ENCODE measurements around the gene TAF4. TPM values are rescaled to one million over a fixed set of nuclear protein-coding genes. Genes with fewer than 3 reads are reported as not detected.

TAF4 gene
- total RNA-seq, 4 donors from 2014 or later = 18.9 to 93.5 (median 31.0) TPM

DNA sequence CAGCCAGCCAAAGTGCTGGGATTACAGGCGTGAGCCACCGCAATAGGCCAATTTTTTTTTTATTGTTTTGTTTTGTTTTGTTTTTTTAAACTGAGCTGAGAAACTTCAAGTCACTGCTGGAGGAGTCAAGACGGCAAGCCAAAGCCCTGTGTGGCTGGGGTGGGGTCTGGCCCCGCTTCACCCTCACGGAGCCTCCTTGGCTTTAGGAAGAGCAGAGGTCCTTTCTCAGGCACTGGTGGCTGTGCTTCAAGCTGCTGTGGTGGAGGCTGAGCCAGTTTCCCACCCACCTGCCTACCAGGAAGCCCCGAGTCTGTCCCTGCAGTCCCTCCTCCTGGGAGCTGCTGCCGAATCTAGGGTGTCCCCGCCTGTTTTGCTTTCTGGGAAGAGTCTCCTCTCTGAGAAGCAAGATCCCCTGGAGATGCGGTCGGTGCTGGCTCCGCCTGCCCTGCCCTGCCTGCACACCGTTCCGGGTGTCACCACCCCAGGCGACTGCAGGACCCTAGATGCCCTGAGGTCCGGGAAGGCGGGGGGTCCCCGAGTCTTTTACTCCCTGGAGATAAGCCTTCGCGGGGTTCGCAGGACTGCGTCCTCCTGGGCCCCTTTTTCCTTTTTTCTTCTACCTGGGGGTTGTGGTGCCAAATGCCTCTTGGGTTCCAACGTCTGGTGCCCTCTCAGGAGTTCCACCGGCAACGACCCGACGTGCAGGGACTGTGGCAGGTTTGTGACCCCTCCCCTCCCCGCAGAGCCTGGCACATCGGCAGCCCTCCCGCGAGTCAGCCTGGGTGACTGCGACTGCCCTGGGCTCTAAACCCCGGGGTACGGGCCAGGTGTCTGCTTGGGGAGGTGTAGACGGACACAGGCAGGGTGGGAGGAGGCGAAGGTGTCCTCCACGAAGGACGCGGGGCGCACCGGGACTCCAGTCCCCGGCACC is 100.7 kb downstream of the TAF4 start:
- Histone ChIP-seq H3K4me3 (no peak overlapping the region), H3K27me3 (peaks cover 0 to 11% of the 10 kb centered on the region in 2 donors), H3K36me3 (no peaks in the 10 kb centered on the region), H3K4me1 (no peaks in the 10 kb centered on the region), H3K9me3 (no peaks in the 10 kb centered on the region), H3K27ac (no peak overlapping the region)
- DNase-seq = peak in 1 of 3 donors; percentile 37
- no peak for TF ChIP-seq POLR2A (IDR thresholded peaks at IDR 0.05)
- TF ChIP-seq, protein P1, sequence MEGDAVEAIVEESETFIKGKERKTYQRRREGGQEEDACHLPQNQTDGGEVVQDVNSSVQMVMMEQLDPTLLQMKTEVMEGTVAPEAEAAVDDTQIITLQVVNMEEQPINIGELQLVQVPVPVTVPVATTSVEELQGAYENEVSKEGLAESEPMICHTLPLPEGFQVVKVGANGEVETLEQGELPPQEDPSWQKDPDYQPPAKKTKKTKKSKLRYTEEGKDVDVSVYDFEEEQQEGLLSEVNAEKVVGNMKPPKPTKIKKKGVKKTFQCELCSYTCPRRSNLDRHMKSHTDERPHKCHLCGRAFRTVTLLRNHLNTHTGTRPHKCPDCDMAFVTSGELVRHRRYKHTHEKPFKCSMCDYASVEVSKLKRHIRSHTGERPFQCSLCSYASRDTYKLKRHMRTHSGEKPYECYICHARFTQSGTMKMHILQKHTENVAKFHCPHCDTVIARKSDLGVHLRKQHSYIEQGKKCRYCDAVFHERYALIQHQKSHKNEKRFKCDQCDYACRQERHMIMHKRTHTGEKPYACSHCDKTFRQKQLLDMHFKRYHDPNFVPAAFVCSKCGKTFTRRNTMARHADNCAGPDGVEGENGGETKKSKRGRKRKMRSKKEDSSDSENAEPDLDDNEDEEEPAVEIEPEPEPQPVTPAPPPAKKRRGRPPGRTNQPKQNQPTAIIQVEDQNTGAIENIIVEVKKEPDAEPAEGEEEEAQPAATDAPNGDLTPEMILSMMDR (IDR thresholded peaks at IDR 0.05) = no peak

DNA sequence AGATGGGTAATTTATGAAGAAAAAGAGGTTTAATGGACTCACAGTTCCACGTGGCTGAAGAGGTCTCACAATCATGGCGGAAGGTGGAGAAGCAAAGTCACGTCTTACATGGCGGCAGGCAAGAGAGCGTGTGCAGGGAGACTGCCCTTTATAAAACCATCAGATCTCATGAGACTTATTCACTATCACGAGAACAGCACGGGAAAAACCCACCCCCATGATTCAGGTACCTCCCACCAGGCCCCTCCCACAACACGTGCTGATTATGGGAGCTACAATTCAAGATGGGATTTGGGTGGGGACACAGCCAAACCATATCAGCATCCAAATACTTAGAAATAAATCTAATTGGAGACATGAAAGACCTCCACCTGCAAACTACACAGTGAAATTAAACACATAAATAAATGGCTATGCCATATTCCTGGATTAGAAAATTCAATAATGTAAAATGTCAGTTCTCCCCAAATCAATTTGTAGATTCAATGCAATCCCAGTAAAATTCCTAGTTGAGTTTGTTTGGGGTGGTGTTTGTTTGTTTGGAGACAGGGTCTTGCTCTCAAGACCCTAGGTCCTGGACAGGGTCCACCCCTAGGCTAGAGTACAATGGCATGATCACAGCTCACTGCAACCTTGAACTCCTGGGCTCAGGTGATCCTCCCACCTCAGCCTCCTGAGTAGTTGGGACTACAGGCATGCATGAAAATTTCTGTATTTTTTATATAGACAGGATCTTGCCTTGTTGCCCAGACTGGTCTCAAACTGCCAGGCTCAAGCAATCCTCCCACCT is 101.6 kb downstream of the TAF4 start:
- Histone ChIP-seq H3K27ac (no peak overlapping the region), H3K9me3 (no peaks in the 10 kb centered on the region), H3K27me3 (peaks cover 0 to 11% of the 10 kb centered on the region in 2 donors), H3K36me3 (no peaks in the 10 kb centered on the region), H3K4me3 (no peak overlapping the region), H3K4me1 (no peaks in the 10 kb centered on the region)
- DNase-seq = peak in 1 of 3 donors; percentile 7
- TF ChIP-seq, protein P1 (IDR thresholded peaks at IDR 0.05) = no peak
- TF ChIP-seq POLR2A (IDR thresholded peaks at IDR 0.05) = no peak

DNA sequence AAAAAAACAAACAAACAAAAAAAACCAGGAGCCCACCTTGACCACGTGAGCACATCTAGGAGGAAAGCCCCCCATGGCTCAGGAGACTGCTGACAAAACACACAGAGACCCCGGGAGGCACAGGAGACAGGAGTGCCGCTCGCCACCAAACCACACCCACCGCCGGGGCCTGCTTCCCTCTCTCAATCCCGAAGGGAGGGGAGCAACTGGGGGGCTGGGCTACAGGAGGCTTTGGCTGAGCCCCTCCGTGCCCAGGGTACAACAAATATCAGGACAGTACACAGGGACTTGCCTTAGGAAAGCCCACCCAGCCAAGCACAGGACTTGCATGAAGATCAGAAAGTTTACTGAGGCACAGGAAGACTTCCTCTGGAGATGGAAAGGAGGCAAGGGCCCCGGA is 102.5 kb downstream of the TAF4 start:
- Histone ChIP-seq H3K9me3 (no peaks in the 10 kb centered on the region), H3K4me1 (no peaks in the 10 kb centered on the region), H3K4me3 (no peak overlapping the region), H3K27me3 (peaks cover 0 to 11% of the 10 kb centered on the region in 2 donors), H3K36me3 (no peaks in the 10 kb centered on the region), H3K27ac (no peak overlapping the region)
- TF ChIP-seq, protein P1 (IDR thresholded peaks at IDR 0.05) = no peak
- no peak for TF ChIP-seq POLR2A (IDR thresholded peaks at IDR 0.05)
- peak in 1 of 3 donors; percentile 26 for DNase-seq

DNA sequence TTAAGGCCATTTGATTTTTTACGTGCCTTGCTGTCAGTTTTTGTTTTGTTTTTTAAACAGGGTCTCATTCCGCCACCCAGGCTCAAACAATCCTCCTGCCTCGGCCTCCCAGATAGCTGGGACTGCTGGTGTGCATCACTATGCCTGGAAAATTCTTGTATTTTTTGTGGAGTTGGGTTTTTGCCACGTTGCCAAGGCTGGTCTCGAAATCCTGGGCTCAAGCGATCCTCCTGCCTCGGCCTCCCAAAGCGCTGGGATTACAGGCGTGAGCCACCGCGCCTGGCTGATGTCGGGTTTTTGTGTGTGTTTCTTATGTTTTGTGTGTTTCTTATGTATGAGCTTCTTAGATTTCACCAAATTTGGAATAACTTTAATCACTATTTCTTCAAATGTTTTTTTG is 104.8 kb downstream of the TAF4 start:
- TF ChIP-seq, protein P1 (IDR thresholded peaks at IDR 0.05) = no peak
- TF ChIP-seq POLR2A (IDR thresholded peaks at IDR 0.05) = no peak
- H3K27ac ChIP-seq = no peak overlapping the region
- no peaks in the 10 kb centered on the region for H3K36me3 ChIP-seq
- no peaks in the 10 kb centered on the region for H3K4me1 ChIP-seq
- no peak overlapping the region for H3K4me3 ChIP-seq
- H3K9me3 ChIP-seq = no peaks in the 10 kb centered on the region
- peaks cover 0 to 5% of the 10 kb centered on the region in 2 donors for H3K27me3 ChIP-seq
- peak in 1 of 3 donors; percentile 10 for DNase-seq

DNA sequence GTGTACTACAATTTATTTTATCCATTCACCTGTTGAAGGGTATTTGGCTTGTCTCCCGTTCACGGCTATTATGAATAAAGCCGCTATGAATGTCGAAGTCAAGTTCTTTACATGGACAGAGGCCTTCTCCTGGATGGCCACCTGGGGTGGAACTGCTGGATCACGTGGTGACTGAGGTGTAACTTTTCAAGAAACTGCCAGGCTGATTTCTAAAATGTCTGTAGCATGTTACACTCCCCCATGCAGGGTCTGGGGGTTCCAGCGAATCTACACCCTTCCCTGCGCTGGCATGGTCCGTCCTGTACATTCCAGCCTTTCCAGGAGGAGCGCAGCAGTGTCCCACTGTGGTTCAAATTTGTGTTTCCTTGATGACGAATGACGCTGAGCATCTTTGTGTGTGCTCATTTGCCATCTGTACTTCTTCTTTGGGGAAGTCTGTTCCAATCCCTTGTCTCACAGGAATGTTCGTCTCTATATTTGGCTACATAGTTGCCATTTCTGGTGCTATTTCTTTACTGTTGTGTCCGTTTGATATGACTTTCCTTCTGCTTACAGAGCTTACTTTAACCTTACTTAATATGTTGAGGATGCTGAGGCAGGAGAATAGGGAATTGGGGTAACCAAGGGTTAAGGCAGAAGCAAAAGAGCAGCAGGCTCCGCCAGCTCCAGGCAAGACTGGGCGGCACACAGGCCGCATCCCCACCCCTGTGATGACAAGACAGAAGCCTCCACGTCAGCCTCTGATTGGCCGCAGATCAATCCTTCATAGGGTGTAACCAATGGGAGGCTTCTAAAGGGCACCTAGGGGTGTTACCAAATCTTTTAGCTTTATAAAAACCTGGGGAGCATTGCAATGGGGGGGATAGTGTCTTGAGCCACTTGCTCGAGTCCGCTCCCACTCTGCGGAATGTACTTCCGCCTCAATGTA is 106.6 kb downstream of the TAF4 start:
- TF ChIP-seq POLR2A (IDR thresholded peaks at IDR 0.05) = no peak
- TF ChIP-seq, protein P1 (IDR thresholded peaks at IDR 0.05) = no peak

More for the DNA sequence above, 106.6 kb downstream of the TAF4 start:
- DNase-seq = peak in 1 of 3 donors; percentile 8
- H3K4me1 ChIP-seq = no peaks in the 10 kb centered on the region
- no peaks in the 10 kb centered on the region for H3K27me3 ChIP-seq
- H3K9me3 ChIP-seq = no peaks in the 10 kb centered on the region
- no peaks in the 10 kb centered on the region for H3K36me3 ChIP-seq
- no peak overlapping the region for H3K4me3 ChIP-seq
- H3K27ac ChIP-seq = no peak overlapping the region

All from Peyer's patch (tissue), 4 donors.